Trophoblast cell (in vitro differentiated cells and primary cell): Measurements from ENCODE around the gene SLC16A8.

Experiments used
- DNase-seq, 2 donors: peaks; one replicate each; pipeline ENCODE4 v3.0.0-alpha.2; 2016
- H2AFZ ChIP-seq: 2 replicates; pipeline ENCODE4 v1.6.1; 2013; ENCODE audit warnings: low read length, moderate library complexity, mild to moderate bottlenecking; ENCODE audit not compliant: insufficient read depth, poor library complexity
- H2AK5ac ChIP-seq: 2 replicates; pipeline ENCODE4 v1.6.1; 2013; ENCODE audit warnings: mild to moderate bottlenecking, low read length
- H2BK120ac ChIP-seq: 2 replicates; pipeline ENCODE4 v1.6.1; 2013; ENCODE audit warnings: low read length, mild to moderate bottlenecking, moderate library complexity; ENCODE audit not compliant: insufficient read depth, poor library complexity
- H2BK12ac ChIP-seq: 2 replicates; pipeline ENCODE4 v1.6.1; 2013; ENCODE audit warnings: mild to moderate bottlenecking, low read length, moderate library complexity
- H2BK5ac ChIP-seq: 2 replicates; pipeline ENCODE4 v1.6.1; 2013; ENCODE audit warnings: low read length, low read depth, moderate library complexity, mild to moderate bottlenecking; ENCODE audit not compliant: poor library complexity
- H3K14ac ChIP-seq: 2 replicates; pipeline ENCODE4 v1.6.1; 2013; ENCODE audit warnings: mild to moderate bottlenecking, low read length
- H3K18ac ChIP-seq: 2 replicates; pipeline ENCODE4 v1.6.1; 2013; ENCODE audit warnings: mild to moderate bottlenecking, low read length
- H3K23ac ChIP-seq: 2 replicates; pipeline ENCODE4 v1.6.1; 2013; ENCODE audit warnings: low read length
- H3K27ac ChIP-seq: 2 replicates; pipeline ENCODE4 v1.5.1; 2013; ENCODE audit warnings: low read depth, mild to moderate bottlenecking, inconsistent platforms, low read length, moderate library complexity
- H3K27me3 ChIP-seq: 2 replicates; pipeline ENCODE4 v1.6.1; 2013; ENCODE audit warnings: inconsistent platforms, mild to moderate bottlenecking, low read length, moderate library complexity; ENCODE audit not compliant: insufficient read depth
- H3K36me3 ChIP-seq, 2 experiments: 1 replicate in 1 of 2; 2 replicates in 1 of 2; pipeline ENCODE4 v1.6.1; 2013; ENCODE audit warnings: low read length in 2 of 2, mild to moderate bottlenecking in 2 of 2, moderate library complexity in 1 of 2; ENCODE audit not compliant: insufficient read depth in 2 of 2, control insufficient read depth in 1 of 2
- H3K4ac ChIP-seq: 2 replicates; pipeline ENCODE4 v1.6.1; 2013; ENCODE audit warnings: low read depth, mild to moderate bottlenecking, low read length, moderate library complexity
- H3K4me1 ChIP-seq, 2 experiments: 1 replicate in 1 of 2; 2 replicates in 1 of 2; pipeline ENCODE4 v1.6.1; 2013; ENCODE audit warnings: low read length in 2 of 2, mild to moderate bottlenecking in 2 of 2, moderate library complexity in 1 of 2; ENCODE audit not compliant: insufficient read depth in 2 of 2, control insufficient read depth in 1 of 2
- H3K4me2 ChIP-seq: 2 replicates; pipeline ENCODE4 v1.6.1; 2013; ENCODE audit warnings: inconsistent platforms, mild to moderate bottlenecking, low read length, moderate library complexity
- H3K4me3 ChIP-seq: 2 replicates; pipeline ENCODE4 v1.5.1; 2013; ENCODE audit warnings: mild to moderate bottlenecking, low read depth, low read length, inconsistent platforms
- H3K79me1 ChIP-seq: one replicate; pipeline ENCODE4 v1.6.1; 2013; ENCODE audit warnings: low read length
- H3K79me2 ChIP-seq: 2 replicates; pipeline ENCODE4 v1.6.1; 2013; ENCODE audit warnings: low read length, mild to moderate bottlenecking; ENCODE audit not compliant: control insufficient read depth, insufficient read depth, poor library complexity
- H3K9ac ChIP-seq: 2 replicates; pipeline ENCODE4 v1.6.1; 2013; ENCODE audit warnings: mild to moderate bottlenecking, low read length
- H3K9me3 ChIP-seq: 2 replicates; pipeline ENCODE4 v1.6.1; 2013; ENCODE audit warnings: low read depth, mild to moderate bottlenecking, control low read depth, inconsistent platforms, low read length; ENCODE audit not compliant: insufficient read depth
- H4K12ac ChIP-seq: 2 replicates; pipeline ENCODE4 v1.6.1; 2013; ENCODE audit warnings: low read depth, mild to moderate bottlenecking, low read length, moderate library complexity
- H4K8ac ChIP-seq: 2 replicates; pipeline ENCODE4 v1.6.1; 2013; ENCODE audit warnings: low read depth, mild to moderate bottlenecking, low read length, moderate library complexity
- H4K91ac ChIP-seq: one replicate; pipeline ENCODE4 v1.6.1; 2013; ENCODE audit warnings: low read depth, mild to moderate bottlenecking, low read length, moderate library complexity
- WGBS: extraction: QIAGEN DNeasy Blood & Tissue Kit; methylation state at CpG from one replicate; pipeline ENCODE4 v1.1.7; 2013; ENCODE audit warnings: missing lambda C conversion rate; ENCODE audit not compliant: insufficient read length, insufficient coverage; ENCODE audit errors: extremely low coverage; 5-methylcytosine and 5-hydroxymethylcytosine counted together

The SLC16A8 gene

DNA sequence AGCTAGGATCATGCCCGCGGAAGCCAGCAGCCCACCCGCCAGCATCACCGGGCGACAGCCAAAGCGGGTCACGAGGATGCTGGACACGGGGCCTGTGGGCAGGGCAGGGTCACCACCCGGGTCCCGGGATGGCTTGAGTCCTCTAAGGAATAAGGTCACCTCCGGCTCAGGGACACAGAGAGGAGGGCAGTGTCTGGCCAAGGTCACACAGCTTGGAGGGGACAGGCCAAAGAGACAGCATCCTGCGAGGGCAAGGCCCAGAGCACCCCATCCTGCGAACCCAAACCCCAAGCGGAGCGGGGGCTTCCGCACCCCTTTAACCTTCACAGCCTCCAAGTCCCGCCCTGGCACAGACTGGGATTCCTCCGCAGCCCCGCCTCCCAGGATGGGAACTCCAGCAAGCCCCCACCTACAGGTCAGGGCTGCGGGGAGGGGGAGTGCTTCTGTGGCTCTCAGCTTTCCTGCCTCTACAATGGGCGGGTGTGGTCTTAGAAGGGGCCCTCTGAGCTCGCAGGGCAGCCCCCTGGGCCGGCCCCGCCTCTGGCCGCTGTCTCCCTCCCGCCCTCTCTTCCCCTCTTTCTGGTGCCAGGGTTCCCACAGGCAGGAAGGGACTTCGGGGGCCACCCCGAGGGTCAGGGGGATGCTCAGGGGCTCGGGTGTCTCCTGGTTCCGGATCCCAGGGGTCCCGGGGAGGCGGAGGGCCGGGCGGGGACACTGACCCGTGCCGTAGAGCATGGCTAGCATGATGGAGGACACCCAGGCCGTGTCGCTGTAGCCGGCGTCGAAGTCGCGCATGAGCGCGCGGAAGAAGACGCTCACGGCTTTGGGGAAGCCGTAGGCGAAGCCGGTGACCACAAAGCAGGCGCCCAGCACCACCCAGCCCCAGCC is 1.8 kb downstream of the SLC16A8 start:
- Histone ChIP-seq H3K4ac (no peak overlapping the region), H2AFZ (no peak overlapping the region), H3K18ac (no peak overlapping the region), H2AK5ac (peak overlapping the region; percentile 63), H4K12ac (no peak overlapping the region), H3K23ac (no peak overlapping the region), H2BK120ac (no peak overlapping the region), H3K4me3 (no peak overlapping the region), H3K9ac (no peak overlapping the region), H2BK5ac (no peak overlapping the region), H3K27me3 (peaks cover 11% of the 10 kb centered on the region), H3K36me3 (no peaks in the 10 kb centered on the region), H3K27ac (no peak overlapping the region), H3K14ac (no peak overlapping the region), H3K9me3 (peaks cover 1% of the 10 kb centered on the region), H4K8ac (no peak overlapping the region), H3K4me2 (peak overlapping the region; percentile 70), H4K91ac (peak overlapping the region; percentile 18), H3K79me2 (no peaks in the 10 kb centered on the region), H3K4me1 (peaks cover 14 to 21% of the 10 kb centered on the region in 2 experiments), H2BK12ac (no peak overlapping the region), H3K79me1 (no peaks in the 10 kb centered on the region)
- WGBS = no CpG with 5 or more reads among the region's 52 CpGs
- peak in 1 of 2 donors; percentile 23 for DNase-seq

DNA sequence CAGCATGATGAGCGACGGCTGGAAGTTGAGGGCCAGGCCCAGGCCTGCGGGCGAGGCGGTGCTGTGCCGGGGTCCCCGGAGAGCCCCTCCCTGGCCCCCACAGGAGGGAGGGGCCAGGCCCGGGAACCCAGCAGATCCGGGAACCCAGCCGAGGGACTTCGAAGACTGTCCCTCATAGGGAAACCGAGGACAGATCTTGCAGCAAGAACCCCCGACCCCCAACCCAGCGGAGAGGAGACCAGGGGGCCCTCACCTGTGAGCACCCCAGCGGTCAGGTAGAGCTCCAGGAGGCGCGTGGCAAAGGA is 2.4 kb downstream of the SLC16A8 start:
- peaks cover 1% of the 10 kb centered on the region for H3K9me3 ChIP-seq
- no peaks in the 10 kb centered on the region for H3K36me3 ChIP-seq
- no peak overlapping the region for H3K4ac ChIP-seq
- H3K18ac ChIP-seq = no peak overlapping the region
- no peak overlapping the region for H2BK5ac ChIP-seq
- H2AK5ac ChIP-seq = peak overlapping the region; percentile 63
- no peak overlapping the region for H4K91ac ChIP-seq
- H3K79me2 ChIP-seq = no peaks in the 10 kb centered on the region
- H3K4me2 ChIP-seq = peak overlapping the region; percentile 70
- H3K4me3 ChIP-seq = no peak overlapping the region
- H3K79me1 ChIP-seq = no peaks in the 10 kb centered on the region
- WGBS = no CpG with 5 or more reads among the region's 17 CpGs
- H2AFZ ChIP-seq = peak overlapping the region; percentile 65
- H3K4me1 ChIP-seq = peaks cover 14 to 21% of the 10 kb centered on the region in 2 experiments
- H2BK12ac ChIP-seq = no peak overlapping the region
- H4K12ac ChIP-seq = no peak overlapping the region
- H3K14ac ChIP-seq = no peak overlapping the region
- no peak overlapping the region for H2BK120ac ChIP-seq
- H3K23ac ChIP-seq = no peak overlapping the region
- no peak for DNase-seq
- peaks cover 11% of the 10 kb centered on the region for H3K27me3 ChIP-seq
- H4K8ac ChIP-seq = no peak overlapping the region
- no peak overlapping the region for H3K27ac ChIP-seq
- no peak overlapping the region for H3K9ac ChIP-seq

DNA sequence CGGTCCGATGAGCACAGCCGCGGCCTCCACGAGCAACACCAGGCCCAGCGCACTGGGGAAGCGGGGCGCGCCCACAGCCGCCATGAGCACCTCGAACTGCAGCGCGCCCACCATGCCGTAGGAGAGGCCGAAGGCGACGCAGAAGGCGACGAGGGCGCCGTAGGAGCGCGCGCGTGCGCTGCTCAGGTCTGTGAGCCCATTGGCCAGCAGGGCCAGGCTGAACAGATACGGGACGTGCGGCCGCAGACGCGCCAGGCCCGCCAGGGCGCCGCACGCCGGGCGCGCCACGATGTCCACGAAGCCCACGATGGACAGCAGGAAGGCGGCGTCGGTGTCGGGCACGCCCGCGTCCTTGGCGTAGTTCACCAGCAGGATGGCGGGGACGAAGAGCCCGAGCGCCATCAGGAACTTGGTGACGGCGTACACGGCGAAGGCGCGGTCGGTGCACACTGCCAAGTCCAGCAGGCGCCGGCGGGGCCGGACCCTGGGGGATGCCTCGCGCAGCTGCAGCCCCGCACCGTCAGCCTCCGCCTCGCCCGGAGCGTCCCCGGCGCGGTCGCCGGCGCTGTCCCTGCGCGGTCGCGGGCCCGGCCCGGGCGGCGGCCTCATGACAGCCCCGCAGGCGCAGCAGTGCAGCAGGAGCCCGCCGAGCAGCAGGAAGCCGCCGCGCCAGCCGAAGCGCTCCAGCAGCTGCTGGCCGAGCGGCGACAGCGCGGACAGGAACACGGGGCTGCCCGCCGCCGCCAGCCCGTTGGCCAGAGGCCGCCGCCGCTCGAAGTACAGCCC is 2.9 kb downstream of the SLC16A8 start:
- Histone ChIP-seq H3K9me3 (peaks cover 1% of the 10 kb centered on the region), H2AK5ac (no peak overlapping the region), H3K27me3 (peaks cover 11% of the 10 kb centered on the region), H3K23ac (no peak overlapping the region), H2BK12ac (no peak overlapping the region), H4K8ac (no peak overlapping the region), H2AFZ (peak overlapping the region; percentile 65), H3K14ac (no peak overlapping the region), H2BK120ac (no peak overlapping the region), H2BK5ac (no peak overlapping the region), H3K79me2 (no peaks in the 10 kb centered on the region), H3K79me1 (no peaks in the 10 kb centered on the region), H3K4me1 (peaks cover 14 to 21% of the 10 kb centered on the region in 2 experiments), H4K91ac (no peak overlapping the region), H3K18ac (no peak overlapping the region), H3K4me2 (peak overlapping the region; percentile 70), H3K9ac (no peak overlapping the region), H3K4ac (no peak overlapping the region), H3K36me3 (no peaks in the 10 kb centered on the region), H3K4me3 (peak overlapping the region; percentile 48), H3K27ac (no peak overlapping the region), H4K12ac (no peak overlapping the region)
- no CpG with 5 or more reads among the region's 110 CpGs for WGBS
- peak in 1 of 2 donors; percentile 47 for DNase-seq

DNA sequence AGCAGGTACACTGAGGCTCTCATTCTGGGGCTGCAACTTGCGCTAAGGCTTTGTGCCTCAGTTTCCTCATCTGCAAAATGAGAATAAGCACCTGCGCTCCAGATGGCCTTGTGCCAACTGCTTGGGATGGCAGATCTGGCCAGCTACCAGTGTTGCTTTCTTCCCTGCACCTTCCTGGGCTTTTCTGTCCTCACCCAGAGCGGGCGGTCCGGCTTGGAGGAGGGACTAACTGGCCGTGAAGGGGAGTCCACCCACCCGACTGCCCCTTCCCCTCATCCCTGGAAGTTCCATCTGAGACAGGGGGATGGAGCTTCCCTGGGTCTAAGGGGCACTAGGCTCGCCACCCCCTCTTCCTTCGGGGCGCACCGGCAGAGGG is 3.5 kb downstream of the SLC16A8 start:
- H3K4me1 ChIP-seq = peaks cover 14 to 21% of the 10 kb centered on the region in 2 experiments
- H3K79me2 ChIP-seq = no peaks in the 10 kb centered on the region
- no peak overlapping the region for H2BK120ac ChIP-seq
- H3K27me3 ChIP-seq = peaks cover 11% of the 10 kb centered on the region
- H3K18ac ChIP-seq = no peak overlapping the region
- H3K9me3 ChIP-seq = peaks cover 1% of the 10 kb centered on the region
- no peak overlapping the region for H2BK12ac ChIP-seq
- H3K36me3 ChIP-seq = peaks cover 0 to 2% of the 10 kb centered on the region in 2 experiments
- no peak overlapping the region for H4K8ac ChIP-seq
- no peaks in the 10 kb centered on the region for H3K79me1 ChIP-seq
- H3K9ac ChIP-seq = no peak overlapping the region
- H3K23ac ChIP-seq = no peak overlapping the region
- H3K14ac ChIP-seq = no peak overlapping the region
- no peak overlapping the region for H3K4me3 ChIP-seq
- no peak overlapping the region for H3K27ac ChIP-seq
- H4K12ac ChIP-seq = no peak overlapping the region
- no peak overlapping the region for H3K4ac ChIP-seq
- no peak overlapping the region for H3K4me2 ChIP-seq
- no peak overlapping the region for H2AK5ac ChIP-seq
- DNase-seq = no peak
- H4K91ac ChIP-seq = no peak overlapping the region
- WGBS = no CpG with 5 or more reads among the region's 11 CpGs
- H2BK5ac ChIP-seq = no peak overlapping the region
- H2AFZ ChIP-seq = no peak overlapping the region
